Umbilical cord (tissue), 2 donors: ENCODE results near the gene PCP4. TPM values are rescaled to one million over a fixed set of nuclear protein-coding genes. Genes with fewer than 3 reads are reported as not detected.

Experiments used
- DNase-seq: peaks from one replicate; pipeline ENCODE4 v3.0.0-alpha.2; 2015; ENCODE audit warnings: low spot score
- total RNA-seq: library from RNA; depleted of rRNA; stranded (reverse); fragments of >200 nt; gene quantifications from one replicate; pipeline ENCODE4 v1.2.3, GENCODE V29; 2014; ENCODE audit warnings: low replicate concordance; ENCODE audit not compliant: insufficient read depth

PCP4 gene
- total RNA-seq, result not detected

DNA sequence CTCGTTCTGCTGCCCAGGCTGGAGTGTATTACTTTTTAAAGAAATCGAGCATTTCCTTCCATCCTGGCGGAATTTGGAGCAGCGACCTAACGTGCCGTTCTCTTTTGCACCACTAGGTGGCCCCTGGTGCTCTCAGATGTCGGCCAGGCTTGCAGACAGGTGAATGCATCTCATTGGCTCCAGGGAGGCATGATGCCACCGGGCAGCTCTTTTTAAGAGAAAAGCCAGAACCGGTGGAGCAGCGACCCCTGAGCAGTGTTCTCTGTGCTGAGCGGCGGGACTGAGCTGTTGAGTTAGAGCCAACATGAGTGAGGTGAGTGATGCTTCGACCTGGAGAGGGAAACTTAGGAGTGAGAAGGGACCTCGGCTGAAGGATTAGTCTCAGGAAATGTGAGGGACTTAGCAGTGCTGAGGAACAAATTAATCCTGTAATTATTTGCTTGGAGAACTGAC, at the start of gene PCP4:
PCP4 (plus strand) TSS at position 241 of the 453 bp plus-strand sequence; CDS start at position 305, 64 bp downstream.
- peak; percentile 56 for DNase-seq

DNA sequence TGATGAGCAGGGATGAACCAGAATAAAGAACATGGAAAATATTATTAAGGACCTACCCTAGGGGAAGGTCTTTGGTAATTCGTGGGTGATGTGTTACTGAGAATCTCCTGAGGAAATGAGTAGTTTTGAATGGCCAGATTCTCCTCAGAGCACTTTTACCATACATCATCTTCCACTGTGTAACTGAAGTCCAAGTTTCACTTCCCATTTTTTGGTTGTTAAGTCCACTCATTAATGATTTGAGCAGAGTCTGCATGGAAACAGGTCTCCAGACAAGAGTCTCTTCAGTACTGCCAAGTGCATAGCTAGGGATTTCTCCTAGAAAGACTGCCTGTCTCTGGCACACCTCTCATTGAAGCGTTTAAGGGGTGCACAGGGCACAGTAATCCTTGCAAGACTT, 48.7 kb upstream of the PCP4 start:
- no peak for DNase-seq

DNA sequence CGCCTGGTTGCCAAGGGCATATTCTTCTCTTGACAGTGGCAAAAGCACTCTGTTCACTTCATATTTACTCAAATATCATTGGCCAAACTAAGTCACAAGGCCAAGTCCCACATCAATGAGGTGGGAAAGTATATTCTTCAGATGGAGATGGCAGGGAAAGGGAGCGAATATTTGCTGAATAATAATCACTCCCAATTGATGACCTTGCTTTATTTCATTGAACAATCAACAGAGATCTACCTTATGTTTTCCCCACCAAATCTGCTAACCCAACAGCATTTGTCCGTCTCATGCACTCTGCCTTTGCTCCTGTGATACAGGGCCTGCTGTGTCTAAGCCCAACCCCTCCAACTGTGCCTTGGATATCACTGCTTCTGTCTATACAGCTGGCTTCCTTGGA, 45.2 kb upstream of the PCP4 start:
- no peak for DNase-seq

DNA sequence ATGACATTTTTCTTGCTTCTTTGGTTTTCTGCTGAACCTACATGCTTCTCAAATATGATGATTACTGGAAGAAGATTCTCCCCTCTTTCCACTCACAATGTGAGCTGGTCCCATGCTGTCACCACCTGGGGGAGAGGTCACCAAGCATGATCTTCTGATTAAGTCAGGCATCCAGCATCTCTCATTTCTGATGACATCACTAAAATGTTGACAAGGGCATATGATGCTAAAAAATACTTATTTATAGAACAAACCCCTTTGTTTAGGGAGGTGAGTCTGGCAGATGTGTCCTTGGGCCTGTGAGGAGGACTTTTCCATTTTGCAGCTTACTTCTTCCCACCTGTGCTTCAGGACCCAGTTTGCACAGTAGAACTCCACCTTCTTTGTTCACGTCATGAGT, 42.0 kb upstream of the PCP4 start:
- no peak for DNase-seq

DNA sequence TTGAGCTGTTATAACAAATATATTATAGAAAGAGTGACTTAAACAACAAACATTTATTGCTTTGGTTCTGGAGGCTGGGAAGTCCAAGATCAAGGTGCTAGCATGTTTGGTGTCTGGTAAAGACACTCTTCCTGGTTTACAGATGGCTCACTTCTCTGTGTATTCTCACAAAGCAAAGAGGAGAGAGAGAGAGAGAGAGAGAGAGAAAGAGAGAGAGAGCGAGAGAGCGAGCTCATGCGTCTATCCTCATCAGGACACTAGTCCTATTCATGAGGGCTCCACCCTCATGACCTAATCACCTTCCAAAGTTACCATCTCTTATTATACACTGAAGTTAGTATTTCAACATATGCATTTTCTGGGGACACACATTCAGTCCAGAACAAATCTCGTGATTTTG, 32.7 kb upstream of the PCP4 start:
- no peak for DNase-seq

DNA sequence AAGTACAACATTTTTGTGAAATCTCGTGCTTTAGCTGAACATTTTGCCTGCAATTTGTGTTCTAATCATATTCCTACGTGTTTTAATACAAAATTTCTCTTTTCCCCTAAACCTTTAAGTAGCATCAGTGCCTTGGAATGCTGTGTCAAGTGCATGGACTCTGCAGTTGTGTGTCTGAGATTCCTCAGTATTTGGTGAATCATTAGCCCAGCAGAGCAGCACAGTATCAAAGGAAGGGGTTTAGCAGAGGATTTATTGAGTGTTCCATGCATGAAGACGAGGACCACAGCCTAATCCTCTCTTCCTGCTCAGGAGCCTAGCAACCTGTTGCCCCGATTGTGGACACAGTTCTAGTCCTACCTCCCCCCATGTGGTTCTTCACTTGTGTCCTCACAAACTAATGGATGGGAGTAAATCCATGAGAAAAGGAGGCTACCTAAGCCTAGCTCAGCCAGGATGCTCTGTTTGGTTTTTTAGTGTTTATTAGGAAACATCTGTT, 29.3 kb upstream of the PCP4 start:
- no peak for DNase-seq

DNA sequence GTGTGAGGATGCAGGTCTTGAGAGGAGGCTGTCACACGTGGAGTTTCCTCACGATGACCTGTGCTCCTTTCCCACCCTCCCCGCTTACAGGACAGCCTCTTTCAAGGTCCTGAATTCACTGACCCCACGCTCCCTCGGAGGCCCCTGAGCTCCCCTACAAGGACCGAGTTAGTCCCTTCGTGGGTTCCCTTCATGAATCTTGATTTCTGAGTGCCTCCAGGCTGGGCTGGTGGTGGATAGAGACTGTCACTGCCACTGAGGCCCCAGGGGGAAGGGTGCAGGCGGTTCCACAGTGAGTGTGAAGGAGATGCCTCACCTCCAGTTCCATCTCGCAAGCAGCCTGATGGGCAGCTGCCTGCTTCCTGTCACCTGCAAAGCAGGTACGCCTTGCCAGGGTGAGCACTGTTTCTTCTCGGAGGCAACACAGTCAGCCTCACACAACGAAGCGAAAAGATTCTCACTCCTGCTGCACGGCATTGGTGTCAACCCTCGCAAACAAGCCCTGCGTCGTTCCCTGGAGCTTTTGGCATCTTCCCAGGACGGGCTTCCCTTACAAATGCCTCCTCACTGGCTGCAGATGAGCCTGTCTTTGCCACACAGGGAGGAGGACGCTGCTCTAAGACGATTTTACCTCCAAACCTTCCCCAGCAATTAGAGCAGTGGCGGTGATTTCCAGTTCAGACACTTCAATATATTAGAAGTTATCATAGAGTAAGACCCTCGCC, 26.7 kb upstream of the PCP4 start:
- no peak for DNase-seq

DNA sequence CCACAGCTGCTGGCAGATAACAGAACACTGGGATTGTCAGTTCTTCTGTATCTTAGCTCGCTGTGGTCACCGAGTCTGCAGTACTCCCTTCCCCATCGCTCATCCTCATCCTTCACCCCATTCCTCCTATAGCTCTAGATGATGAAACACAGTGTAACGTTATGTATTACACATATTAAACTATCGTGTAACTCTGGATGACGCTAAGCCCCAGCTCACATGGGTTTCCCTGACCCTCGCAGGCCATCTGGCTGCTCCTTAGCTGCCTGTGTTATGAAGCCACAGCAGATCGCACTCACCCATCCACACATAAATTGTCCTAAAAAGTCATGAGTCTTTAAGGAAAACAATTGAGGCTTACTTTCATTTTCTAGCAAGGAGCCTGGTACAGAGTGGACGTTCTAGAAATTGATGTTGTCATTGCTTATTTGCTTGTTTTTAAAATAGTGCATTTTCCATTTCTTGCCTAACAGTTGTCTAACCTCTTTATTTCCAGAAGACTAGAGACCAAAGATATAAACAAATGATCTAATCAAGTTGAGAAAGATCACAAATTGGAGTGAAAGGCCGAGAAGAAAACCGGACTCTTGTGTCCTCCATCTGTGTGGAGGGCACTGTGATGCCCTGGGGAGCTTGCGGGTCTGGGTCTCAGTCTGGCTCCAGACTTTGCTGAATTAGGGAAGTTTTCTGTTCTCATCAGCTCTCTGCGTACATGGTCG, 24.3 kb upstream of the PCP4 start:
- peak; percentile 24 for DNase-seq

DNA sequence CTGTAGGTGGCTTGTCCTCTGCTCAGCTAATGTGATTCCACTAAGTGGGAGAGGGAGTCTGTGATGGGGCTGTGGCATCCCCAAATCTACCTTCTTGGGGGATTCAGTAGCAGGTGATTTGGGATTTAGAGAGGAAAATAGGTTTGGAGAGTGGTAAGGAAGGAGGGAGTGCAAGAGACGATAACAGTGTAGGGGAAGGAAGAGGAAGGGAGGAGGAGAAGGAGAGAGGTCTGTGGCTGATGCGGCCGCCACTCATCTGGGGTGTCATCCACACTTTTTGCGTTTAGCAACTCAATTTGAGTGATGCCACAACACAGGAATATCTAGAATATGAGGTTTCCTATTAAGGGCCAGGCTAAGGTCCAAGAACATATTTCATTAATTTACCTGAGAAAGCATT, 23.8 kb upstream of the PCP4 start:
- no peak for DNase-seq

DNA sequence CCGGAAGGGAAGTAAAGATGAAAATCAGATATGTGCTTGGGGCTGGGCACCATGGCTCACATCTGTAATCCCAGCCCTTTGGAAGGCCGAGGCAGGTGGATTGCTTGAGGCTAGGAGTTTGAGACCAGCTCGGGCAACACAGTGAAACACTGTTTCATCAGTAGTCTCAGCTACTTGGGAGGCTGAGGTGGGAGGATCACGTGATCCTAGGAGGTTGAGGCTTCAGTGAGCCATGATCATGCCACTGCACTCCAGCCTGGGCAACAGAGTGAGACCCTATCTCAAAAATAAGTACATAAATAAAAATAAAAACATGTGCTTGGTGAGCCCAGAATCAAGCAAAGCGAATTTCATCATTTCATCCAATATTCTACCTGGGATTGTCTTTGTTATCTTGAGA, 23.3 kb upstream of the PCP4 start:
- no peak for DNase-seq

DNA sequence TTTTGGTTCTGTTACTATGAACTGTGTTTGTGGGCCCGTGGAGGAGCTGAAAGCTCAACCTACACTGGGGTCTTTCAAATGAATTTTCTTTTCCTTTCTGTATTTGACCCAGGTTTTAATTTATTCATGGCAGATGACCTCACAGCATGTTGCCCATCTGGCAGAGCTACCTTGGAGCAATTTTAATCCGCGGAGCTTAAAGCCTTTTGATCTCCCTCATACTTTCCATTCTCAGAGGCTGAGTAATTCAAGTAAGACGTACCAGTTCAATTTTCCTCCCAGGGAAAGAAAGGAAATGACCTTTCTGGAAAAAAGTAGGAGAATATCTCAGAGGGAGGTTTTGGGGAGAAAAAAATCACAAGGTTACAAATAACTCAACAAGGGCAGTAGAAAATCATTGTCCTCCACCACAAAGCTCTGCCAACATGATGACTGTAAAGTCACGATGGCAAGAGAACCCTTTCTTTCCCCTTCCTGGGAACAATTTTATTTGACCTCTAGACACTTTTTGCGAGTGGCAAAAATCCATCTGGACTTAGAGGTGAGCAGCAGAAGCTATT, 21.6 kb upstream of the PCP4 start:
- DNase-seq, result peak; percentile 44

DNA sequence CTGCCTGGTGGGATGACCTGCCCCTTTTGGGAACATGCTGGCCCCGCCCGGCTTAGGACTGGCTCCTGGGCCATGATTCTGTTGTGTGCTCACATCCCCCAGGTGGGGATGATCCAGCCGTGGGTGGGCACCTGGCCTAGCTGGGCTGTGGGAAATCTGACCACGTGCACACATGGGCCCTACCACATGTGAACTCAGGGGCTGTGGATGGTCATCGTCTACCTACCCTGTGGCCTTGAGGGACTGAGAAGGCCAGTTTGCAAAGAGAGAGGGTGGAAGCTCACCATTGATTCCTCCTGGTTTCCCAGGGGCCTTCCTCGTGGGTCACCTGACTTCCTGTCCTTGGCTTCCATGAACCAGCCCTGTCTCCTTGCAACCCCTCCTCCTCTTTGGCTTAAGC, 19.4 kb upstream of the PCP4 start:
- DNase-seq, result no peak

DNA sequence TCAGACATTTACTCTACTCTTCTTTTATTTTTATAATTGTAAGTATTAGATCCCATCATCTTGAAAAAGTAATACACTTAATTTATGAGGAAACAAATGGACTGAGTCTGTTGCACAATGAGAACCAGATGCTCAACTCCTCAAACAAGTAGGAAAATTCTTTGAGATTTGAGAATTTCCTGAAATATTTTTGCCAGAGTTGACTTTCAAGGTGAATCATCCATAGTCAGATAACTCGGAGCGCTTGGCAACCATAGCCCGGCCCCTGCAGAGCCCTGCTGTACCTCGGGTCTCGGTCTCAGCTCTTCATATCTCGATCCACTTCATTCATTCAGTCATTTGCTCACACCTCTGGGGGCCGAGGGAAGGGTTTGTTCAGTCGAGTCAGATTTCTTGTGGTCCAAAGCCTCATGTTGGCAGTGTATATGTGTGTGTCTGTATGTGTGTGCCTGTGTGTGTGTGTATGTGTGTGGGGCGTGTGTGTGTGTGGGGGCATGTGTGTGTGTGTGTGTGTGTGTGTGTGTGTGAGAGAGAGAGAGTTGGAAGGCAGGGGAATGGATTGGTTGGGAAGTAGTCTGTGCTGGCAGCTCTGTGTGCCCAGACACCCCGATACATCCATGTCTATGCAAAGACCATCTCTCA, 18.1 kb upstream of the PCP4 start:
- peak; percentile 23 for DNase-seq

DNA sequence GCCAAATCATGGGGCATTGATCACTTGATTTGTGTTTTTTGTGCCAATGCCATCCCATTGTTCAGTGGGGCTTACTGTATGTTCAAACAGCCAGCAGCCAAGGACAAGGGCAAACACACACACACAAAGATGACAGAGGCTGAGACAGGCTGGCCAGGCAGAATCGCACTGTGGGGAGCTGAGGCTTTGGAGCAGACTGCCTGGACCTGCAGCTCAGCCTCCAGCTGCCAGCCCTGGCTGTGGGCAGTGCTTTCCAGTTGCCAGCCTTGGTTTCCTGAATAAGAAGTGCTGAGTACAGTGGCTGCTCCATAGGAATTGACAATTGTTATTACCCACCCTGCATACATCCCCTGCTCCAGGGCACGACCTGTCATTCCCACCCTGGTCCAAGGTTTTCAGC, 16.9 kb upstream of the PCP4 start:
- DNase-seq, result no peak

DNA sequence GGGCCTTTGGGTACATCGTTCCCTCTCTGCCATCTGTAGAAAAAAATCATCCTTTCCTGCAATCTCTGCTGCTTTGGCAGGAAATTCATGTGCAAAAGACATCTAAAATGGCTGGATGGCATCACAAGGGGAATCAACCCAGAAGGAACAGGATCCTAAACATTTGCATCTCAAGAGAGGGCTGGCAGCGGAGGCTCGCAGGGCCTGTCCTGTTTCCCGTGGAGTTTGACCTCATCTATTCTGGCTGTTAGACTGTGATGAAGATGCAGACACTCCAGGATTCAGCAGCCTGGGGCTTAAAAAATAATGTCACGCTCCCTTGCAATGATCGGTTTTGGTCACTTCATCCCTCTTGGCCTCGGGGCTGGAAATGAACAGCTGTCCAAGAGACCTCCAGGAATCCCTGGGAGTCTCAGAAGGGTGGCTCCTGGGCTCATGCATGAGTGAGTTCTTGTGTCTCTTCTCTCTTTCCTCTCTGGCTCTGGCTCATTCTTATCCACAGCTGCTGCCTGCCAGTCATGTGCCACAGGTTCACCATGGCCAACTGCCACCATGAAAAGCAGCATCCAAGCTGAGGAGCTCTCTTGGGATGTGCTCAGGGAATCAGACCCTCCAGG, 16.1 kb upstream of the PCP4 start:
- DNase-seq, result no peak

DNA sequence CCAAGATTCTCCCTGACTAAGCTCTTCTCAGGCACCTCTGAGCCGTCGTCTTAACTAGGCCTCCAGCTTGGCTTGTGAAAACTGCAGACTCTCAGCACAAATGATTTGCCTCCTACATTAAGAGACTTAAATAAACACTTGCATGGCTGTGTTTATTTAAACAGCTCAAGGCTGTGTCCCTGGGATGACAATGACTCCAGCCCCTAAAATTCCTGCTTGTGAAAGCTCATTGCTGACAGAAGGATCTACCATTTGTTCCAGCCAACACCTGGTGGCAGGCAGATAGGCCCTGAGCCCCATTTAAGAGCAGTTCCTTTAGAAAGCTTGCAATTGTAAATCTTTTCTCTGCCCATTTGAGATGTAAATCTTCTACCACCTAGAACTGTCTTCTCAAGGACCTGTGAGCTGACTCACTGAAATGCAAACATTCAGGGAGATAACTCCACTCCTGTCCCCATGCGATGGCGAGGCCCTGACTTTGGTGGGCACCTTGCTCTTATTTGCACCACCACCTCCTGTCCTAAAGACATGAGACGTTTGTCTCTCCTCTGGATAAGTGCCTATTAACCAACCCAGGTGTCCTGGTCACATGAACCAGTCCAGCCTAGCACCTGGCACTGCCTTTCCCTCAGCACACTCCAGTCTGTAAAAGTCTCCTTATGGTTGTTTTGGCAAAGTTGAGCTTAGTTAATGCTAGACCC, 15.1 kb upstream of the PCP4 start:
- DNase-seq, result no peak

DNA sequence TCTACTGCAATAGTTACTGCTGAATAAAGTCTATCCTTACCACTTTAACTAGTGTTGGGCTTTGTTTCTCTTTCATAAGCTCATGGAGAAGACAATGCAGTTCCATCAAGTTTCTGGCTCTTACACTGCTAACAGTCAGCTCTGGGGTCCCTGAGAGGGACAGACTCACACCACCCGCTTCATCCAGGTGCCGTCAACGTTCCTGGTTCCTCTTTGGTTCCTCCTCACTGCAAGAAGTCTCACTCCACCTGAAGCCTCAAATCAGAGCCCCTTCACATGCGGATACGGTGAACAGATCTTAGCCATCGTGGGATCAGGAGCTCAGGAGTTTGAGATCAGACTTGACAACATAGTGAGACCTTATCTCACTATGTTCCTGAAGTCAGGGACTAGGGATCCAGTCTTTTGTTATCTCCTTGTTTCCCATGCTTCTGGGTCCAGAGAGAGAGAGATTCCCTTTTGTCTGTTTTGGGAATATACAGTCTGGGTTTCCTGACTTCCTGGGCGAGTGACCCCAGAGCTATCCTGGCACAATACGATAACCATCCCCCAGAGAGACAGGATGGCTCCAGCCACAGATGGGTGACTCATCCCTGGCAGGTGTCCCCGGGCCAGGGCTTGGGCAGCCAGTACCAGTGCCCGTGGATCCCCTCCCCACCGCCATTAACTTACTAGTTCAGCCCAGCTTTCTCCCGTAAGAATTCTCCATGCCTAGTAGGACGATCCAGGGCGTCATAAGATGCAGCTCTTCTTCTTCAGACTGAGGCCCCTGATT, 14.3 kb upstream of the PCP4 start:
- no peak for DNase-seq

DNA sequence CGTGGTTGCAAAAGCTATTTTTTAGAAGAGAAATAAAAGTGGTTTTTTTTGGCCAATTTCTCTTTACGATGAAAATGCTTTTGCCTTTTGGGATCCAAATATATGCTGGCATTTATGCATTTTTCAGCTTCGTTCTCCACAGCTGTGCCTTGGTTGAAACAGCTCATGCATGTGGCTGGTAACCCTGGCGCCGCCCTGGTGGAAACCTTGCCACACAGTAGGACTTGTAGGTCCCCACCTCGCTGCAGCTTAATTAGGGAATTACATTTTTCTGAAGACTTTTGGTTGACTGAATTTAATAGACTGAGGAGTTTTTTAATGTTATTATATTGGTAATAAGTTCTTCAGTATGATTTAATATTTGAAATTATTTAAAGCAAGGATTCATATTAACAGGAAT, 12.7 kb upstream of the PCP4 start:
- DNase-seq, result no peak

DNA sequence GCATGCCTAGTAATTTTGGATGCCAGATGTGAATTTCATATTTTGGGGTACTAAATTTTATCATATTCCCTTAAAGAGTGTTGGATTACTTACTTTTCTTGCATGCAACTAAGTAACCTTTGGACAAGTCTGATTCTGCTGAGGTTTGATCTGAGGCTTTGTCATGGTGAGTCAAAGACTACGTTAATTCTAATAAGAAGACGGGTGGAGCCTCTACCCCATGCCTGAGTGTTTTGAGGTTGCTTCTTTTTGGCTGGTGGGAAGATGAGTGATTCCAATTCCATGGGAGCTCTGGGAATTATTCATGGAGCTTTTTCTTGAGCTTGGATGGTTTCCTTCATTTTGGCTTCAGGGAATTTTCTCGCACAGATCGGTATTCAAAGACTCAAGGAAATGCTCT, 11.6 kb upstream of the PCP4 start:
- DNase-seq, result no peak

DNA sequence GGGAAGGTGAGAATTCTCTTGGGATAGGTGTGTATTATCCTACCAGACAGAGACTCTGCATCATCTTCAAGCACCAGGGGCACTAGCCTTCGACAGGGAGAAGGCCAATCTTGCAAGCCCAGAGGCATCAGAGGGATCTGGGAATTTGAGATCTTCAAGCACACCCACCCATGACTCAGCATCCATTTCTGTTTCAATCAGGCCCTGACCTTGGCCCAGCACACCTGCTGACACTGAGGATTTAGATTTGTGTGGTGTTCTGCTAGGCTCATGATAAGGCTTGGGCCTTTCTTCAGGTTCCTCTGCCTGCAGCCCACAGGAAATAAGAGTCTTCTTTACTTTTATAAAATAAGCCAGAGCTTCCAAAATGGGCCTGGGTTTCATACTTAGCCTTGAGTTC, 6.6 kb upstream of the PCP4 start:
- no peak for DNase-seq
